GM12878 (cell line): Measurements from ENCODE around the gene PCP2. TPM values are rescaled to one million over a fixed set of nuclear protein-coding genes. Genes with fewer than 3 reads are reported as not detected.

Source experiments
- ATAC-seq: fragments of 200-7000 bp; cut with Tn5 transposase; 3 replicates; pipeline ENCODE4 v1.9.1; 2020; ENCODE audit warnings: mild to moderate bottlenecking, moderate library complexity
- BruUV-seq: library from RNA; stranded (reverse); fragments of 400-500 nt; replicated peaks from 2 replicates; lab custom pipeline; 2021; lab: Mats Ljungman, UMichigan
- CTCF ChIA-PET: fragments of 300-600 bp; sonication (Branson Sonifier 250); formaldehyde crosslinking; extraction: SDS; loops from one replicate; lab custom pipeline; 2021; ENCODE audit warnings: inconsistent platforms; lab: Yijun Ruan, JAX
- POLR2A ChIA-PET: fragments of 350-600 bp; formaldehyde crosslinking; extraction: SDS; loops from one replicate; lab custom pipeline; 2021; ENCODE audit warnings: inconsistent platforms; lab: Charles Lee
- RAD21 ChIA-PET: fragments of 300-600 bp; sonication (Branson Sonifier 250); formaldehyde crosslinking; loops from one replicate; lab custom pipeline; 2023; ENCODE audit warnings: antibody characterized with exemption; ENCODE audit not compliant: unreplicated experiment; lab: Charles Lee
- SMC1A ChIA-PET: fragments of 300-600 bp; sonication (Branson Sonifier 250); formaldehyde crosslinking; loops from one replicate; lab custom pipeline; 2023; ENCODE audit not compliant: unreplicated experiment, uncharacterized antibody; lab: Charles Lee
- DNase-seq: peaks from one replicate; pipeline ENCODE4 v3.0.0-alpha.2; 2011; ENCODE audit warnings: low read depth, low spot score
- FAIRE-seq: peaks from 3 replicates; lab custom pipeline; 2011; peaks lifted over from hg19 to GRCh38; lab: Jason Lieb, UNC
- H2AFZ ChIP-seq: 2 replicates; pipeline ENCODE4 v1.6.0; 2011; ENCODE audit warnings: low read depth, low read length, control low read depth; ENCODE audit not compliant: control insufficient read depth
- H3K27ac ChIP-seq: 2 replicates; pipeline ENCODE4 v1.5.1; 2011; ENCODE audit warnings: control low read depth; ENCODE audit not compliant: control insufficient read depth, insufficient read depth
- H3K27me3 ChIP-seq, 2 experiments: replicated peaks in 1 of 2; 2 replicates each; pipeline versions ENCODE4 v1.6.0 to v1.6.1; 2011; ENCODE audit warnings: low read length in 1 of 2; ENCODE audit not compliant: control insufficient read depth in 2 of 2, insufficient read depth in 2 of 2
- H3K36me3 ChIP-seq, 2 experiments: 2 replicates each; pipeline ENCODE4 v1.5.1; 2011; ENCODE audit warnings: low read length in 1 of 2; ENCODE audit not compliant: control insufficient read depth in 2 of 2, insufficient read depth in 2 of 2
- H3K4me1 ChIP-seq: 2 replicates; pipeline ENCODE4 v1.6.1; 2011; ENCODE audit warnings: mild to moderate bottlenecking, low read length, moderate library complexity, mixed read lengths; ENCODE audit not compliant: control insufficient read depth, insufficient read depth
- H3K4me2 ChIP-seq: 2 replicates; pipeline ENCODE4 v1.6.0; 2011; ENCODE audit warnings: control low read depth; ENCODE audit not compliant: control insufficient read depth, insufficient read depth
- H3K4me3 ChIP-seq: fragments of 200-600 bp; sonication (generic); 2 replicates; pipeline ENCODE4 v1.5.1; 2016
- H3K79me2 ChIP-seq: 2 replicates; pipeline ENCODE4 v1.6.0; 2011; ENCODE audit warnings: low read length; ENCODE audit not compliant: control insufficient read depth, insufficient read depth
- H3K9ac ChIP-seq: 2 replicates; pipeline ENCODE4 v1.8.0; 2011; ENCODE audit warnings: low read length, control low read depth, mixed read lengths; ENCODE audit not compliant: control insufficient read depth, insufficient read depth
- H3K9me3 ChIP-seq: replicated peaks from 3 replicates; pipeline ENCODE4 v1.5.1; 2011; ENCODE audit warnings: mild to moderate bottlenecking, low read length; ENCODE audit not compliant: control insufficient read depth, insufficient read depth
- H4K20me1 ChIP-seq: 2 replicates; pipeline ENCODE4 v1.6.0; 2011; ENCODE audit not compliant: control insufficient read depth, insufficient read depth
- BMI1 ChIP-seq: fragments of 450-650 bp; IDR thresholded peaks from 2 replicates; pipeline ENCODE4 v1.6.1; 2016; ENCODE audit warnings: mild to moderate bottlenecking, moderate library complexity, borderline replicate concordance
- BRCA1 ChIP-seq: IDR thresholded peaks from 2 replicates; pipeline ENCODE4 v1.6.1; 2011; ENCODE audit warnings: low read depth, low read length, improper control_type of control experiment
- CEBPB ChIP-seq, 2 experiments: fragments of 150-350 bp in 1 of 2; IDR thresholded peaks; 2 replicates each; pipeline ENCODE4 v1.6.1; 2012 to 2014; ENCODE audit warnings: low read depth in 2 of 2, low read length in 2 of 2, borderline replicate concordance in 1 of 2, inconsistent platforms in 1 of 2
- CTCF ChIP-seq, 3 experiments: IDR thresholded peaks in 2 of 3; conservative IDR thresholded peaks in 1 of 3; 2 replicates each; pipeline ENCODE4 v1.5.1; 2011; ENCODE audit warnings: low read depth in 3 of 3, low read length in 3 of 3, mild to moderate bottlenecking in 3 of 3, control low read depth in 2 of 3, moderate library complexity in 2 of 3, inconsistent platforms in 1 of 3, mixed read lengths in 1 of 3; ENCODE audit not compliant: control insufficient read depth in 2 of 3, insufficient read depth in 1 of 3; ENCODE audit errors: extremely low read depth in 1 of 3
- E2F8 ChIP-seq: fragments of 450-650 bp; IDR thresholded peaks from 2 replicates; pipeline ENCODE4 v1.6.1; 2018; ENCODE audit warnings: mild to moderate bottlenecking, low read depth, moderate library complexity; ENCODE audit not compliant: partially characterized antibody
- ESRRA ChIP-seq: IDR thresholded peaks from 2 replicates; pipeline ENCODE4 v1.6.1; 2012; ENCODE audit warnings: mild to moderate bottlenecking, low read length, improper control_type of control experiment
- FOXK2 ChIP-seq: fragments of 450-650 bp; IDR thresholded peaks from 2 replicates; pipeline ENCODE4 v1.6.1; 2017; ENCODE audit warnings: mild to moderate bottlenecking, moderate library complexity
- IKZF2 ChIP-seq, 2 experiments: fragments of 450-650 bp; IDR thresholded peaks; 2 replicates each; pipeline ENCODE4 v1.6.1; 2017; ENCODE audit warnings: mild to moderate bottlenecking in 2 of 2, moderate library complexity in 2 of 2
- MXI1 ChIP-seq: fragments of 150-350 bp; IDR thresholded peaks from 2 replicates; pipeline ENCODE4 v1.6.1; 2011; ENCODE audit warnings: low read depth, mild to moderate bottlenecking, inconsistent platforms, low read length, improper control_type of control experiment
- PBX3 ChIP-seq: IDR thresholded peaks from 2 replicates; pipeline ENCODE4 v1.6.1; 2011; ENCODE audit warnings: mild to moderate bottlenecking, low read depth, low read length, moderate library complexity; ENCODE audit not compliant: insufficient replicate concordance
- RB1 ChIP-seq: fragments of 450-650 bp; formaldehyde crosslinking; IDR thresholded peaks from 2 replicates; pipeline ENCODE4 v1.6.1; 2017; ENCODE audit warnings: mild to moderate bottlenecking, borderline replicate concordance
- SIX5 ChIP-seq: IDR thresholded peaks from 2 replicates; pipeline ENCODE4 v1.6.1; 2011; ENCODE audit warnings: mild to moderate bottlenecking, low read depth, low read length, moderate library complexity; ENCODE audit not compliant: severe bottlenecking
- SMARCA5 ChIP-seq: fragments of 450-650 bp; IDR thresholded peaks from 2 replicates; pipeline ENCODE4 v1.6.1; 2017; ENCODE audit warnings: mild to moderate bottlenecking
- TARDBP ChIP-seq: IDR thresholded peaks from 2 replicates; pipeline ENCODE4 v1.6.1; 2016; ENCODE audit warnings: borderline replicate concordance
- ZNF207 ChIP-seq: fragments of 450-650 bp; IDR thresholded peaks from 2 replicates; pipeline ENCODE4 v1.6.1; 2014; ENCODE audit warnings: antibody characterized with exemption, mild to moderate bottlenecking, borderline replicate concordance
- whole genome bisulfite sequencing: methylation state at CpG from one replicate; pipeline ENCODE4 v1.1.6; 2016; ENCODE audit warnings: low lambda C conversion rate; ENCODE audit not compliant: insufficient replicate concordance, insufficient coverage; ENCODE audit errors: missing lambda C conversion rate; 5-methylcytosine and 5-hydroxymethylcytosine counted together
- in situ Hi-C: fragments of 300-500 bp; cut with MboI; formaldehyde crosslinking; loops from 9 replicates; pipeline ENCODE4 v1.14.3; 2018; ENCODE audit warnings: mixed read lengths
- intact Hi-C: fragments of 100-400 bp; cut with micrococcal nuclease; formaldehyde crosslinking; loops from one replicate; pipeline ENCODE4 v1.14.2; 2022; ENCODE audit not compliant: unreplicated experiment
- polyA plus RNA-seq, 11 experiments: library from polyadenylated mRNA; depleted of rRNA in 4 of 11; unstranded in 6 of 11; stranded (reverse) in 5 of 11; fragments of >200 nt; fragmentation: Nextera tagmentation in 4 of 11; fragmentation: Illumina TruSeq in 1 of 11; extraction: Ambion mirVana in 4 of 11; extraction: Trizol in 1 of 11; gene quantifications; 1 replicate in 1 of 11; 2 replicates in 10 of 11; pipeline versions ENCODE4 v1.2.1 to v1.2.3, GENCODE V29; 2011 to 2016; ENCODE audit warnings: inconsistent platforms in 2 of 11, missing spikeins in 2 of 11, low read depth in 1 of 11
- total RNA-seq, 4 experiments: library from RNA; depleted of rRNA in 3 of 4; stranded (reverse); fragments of >200 nt in 3 of 4; fragmentation: Illumina TruSeq in 1 of 4; extraction: Trizol in 1 of 4; gene quantifications; 2 replicates each; pipeline versions ENCODE4 v1.2.1 to v1.2.3, GENCODE V29; 2013 to 2021

Gene PCP2
- total and polyA plus RNA-seq, 10 of the 15 experiments (the other 5 are each of a cell fraction or from before 2014, with no cell fraction given) = 0.10 to 0.62 (median 0.31) TPM; not detected in 5

- no peaks in the 10 kb centered on the region for H4K20me1 ChIP-seq
- WGBS = 97% methylated on average over 48 of the region's 57 CpGs
- H3K9me3 ChIP-seq = no peaks in the 10 kb centered on the region
- no peaks in the 10 kb centered on the region for H3K27me3 ChIP-seq
- no peak for DNase-seq
- no peak for FAIRE-seq
- no peaks in the 10 kb centered on the region for H3K79me2 ChIP-seq
- H3K27ac ChIP-seq = no peak overlapping the region
- CTCF ChIA-PET = no interaction called here
- in situ Hi-C loops (no loop called here), intact Hi-C loops (no loop called here)
- H3K9ac ChIP-seq = no peak overlapping the region
- no peak overlapping the region for H2AFZ ChIP-seq
- ATAC-seq = no peak
- POLR2A ChIA-PET = interaction anchor here (0.6 to 1.2 kb wide), 2 partner anchors 15 to 229 kb away, joined by 3 to 4 read pairs; no protein-coding TSS in a partner anchor
- TSS peak; percentile 53 for BruUV-seq
- H3K4me3 ChIP-seq = no peak overlapping the region
- RAD21 ChIA-PET = no interaction called here
- H3K4me1 ChIP-seq = no peaks in the 10 kb centered on the region
- SMC1A ChIA-PET = no interaction called here
- peaks cover 0 to 25% of the 10 kb centered on the region in 2 experiments; a peak in 3 of 4 replicates for H3K36me3 ChIP-seq
- H3K4me2 ChIP-seq = no peak overlapping the region
- no peak for TF ChIP-seq ZNF207
- no peak for TF ChIP-seq MXI1
- TF ChIP-seq CEBPB (IDR thresholded peaks at IDR 0.05; ENCODE audit: borderline replicate concordance in 1 of 2, low read depth in 2 of 2, low read length in 2 of 2) = no peak
- no peak for TF ChIP-seq ESRRA
- no peak for TF ChIP-seq SMARCA5
- TF ChIP-seq E2F8 = no peak
- TF ChIP-seq IKZF2 (IDR thresholded peaks at IDR 0.05) = no peak
- no peak for TF ChIP-seq TARDBP
- no peak for TF ChIP-seq RB1
- TF ChIP-seq BRCA1 = no peak
- no peak for TF ChIP-seq BMI1
- TF ChIP-seq CTCF (IDR thresholded peaks at IDR 0.05 in 2 of 3, conservative IDR thresholded peaks at IDR 0.05 in 1 of 3; ENCODE audit: control insufficient read depth in 2 of 3, extremely low read depth in 1 of 3, insufficient read depth in 1 of 3, low read depth in 3 of 3, low read length in 3 of 3) = no peak
- no peak for TF ChIP-seq SIX5
- no peak for TF ChIP-seq FOXK2
- TF ChIP-seq PBX3 = no peak
Measured at GRCh38 chr19:7620442-7621412, 12.8 kb downstream of the PCP2 start.
